MM.1S (cell line): Measurements from ENCODE around the gene ARHGAP28.

Source experiments
- EZH2 ChIP-seq: fragments of 300-600 bp; sonication (generic); optimal IDR thresholded peaks from 2 replicates; pipeline ENCODE3; 2017; ENCODE audit warnings: low read depth, mild to moderate bottlenecking, antibody characterized with exemption, low read length, mixed read lengths
- EZH2phosphoT487 ChIP-seq: fragments of 300-600 bp; sonication (generic); IDR thresholded peaks from 2 replicates; pipeline ENCODE4 v1.6.1; 2018; ENCODE audit warnings: antibody characterized with exemption, low read length
- TF ChIP-seq, protein P1 (sequence below): fragments of 300-600 bp; sonication (generic); IDR thresholded peaks from 2 replicates; pipeline ENCODE4 v1.5.1; 2016; ENCODE audit warnings: antibody characterized with exemption, low read length, mixed read lengths

DNA sequence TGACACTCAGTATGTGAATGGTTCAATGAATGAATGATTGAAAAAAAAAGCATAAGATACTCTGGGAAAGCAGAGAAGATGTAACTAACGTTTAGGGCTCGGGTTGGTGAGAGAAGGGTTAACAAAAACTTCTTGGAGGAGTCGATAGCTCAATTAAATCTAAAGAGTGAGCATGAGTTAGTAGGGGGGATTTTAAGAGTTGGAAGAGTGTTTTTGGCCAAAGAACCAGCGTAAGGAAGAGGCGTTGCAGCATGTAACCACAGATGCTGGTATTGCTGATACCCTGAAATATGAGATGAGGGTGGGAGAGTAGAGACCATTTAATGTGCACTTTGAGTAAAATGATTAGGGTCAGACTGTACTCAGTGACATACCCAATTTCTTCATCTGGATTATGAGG is 14.5 kb downstream of the ARHGAP28 start:
- TF ChIP-seq, protein P1, sequence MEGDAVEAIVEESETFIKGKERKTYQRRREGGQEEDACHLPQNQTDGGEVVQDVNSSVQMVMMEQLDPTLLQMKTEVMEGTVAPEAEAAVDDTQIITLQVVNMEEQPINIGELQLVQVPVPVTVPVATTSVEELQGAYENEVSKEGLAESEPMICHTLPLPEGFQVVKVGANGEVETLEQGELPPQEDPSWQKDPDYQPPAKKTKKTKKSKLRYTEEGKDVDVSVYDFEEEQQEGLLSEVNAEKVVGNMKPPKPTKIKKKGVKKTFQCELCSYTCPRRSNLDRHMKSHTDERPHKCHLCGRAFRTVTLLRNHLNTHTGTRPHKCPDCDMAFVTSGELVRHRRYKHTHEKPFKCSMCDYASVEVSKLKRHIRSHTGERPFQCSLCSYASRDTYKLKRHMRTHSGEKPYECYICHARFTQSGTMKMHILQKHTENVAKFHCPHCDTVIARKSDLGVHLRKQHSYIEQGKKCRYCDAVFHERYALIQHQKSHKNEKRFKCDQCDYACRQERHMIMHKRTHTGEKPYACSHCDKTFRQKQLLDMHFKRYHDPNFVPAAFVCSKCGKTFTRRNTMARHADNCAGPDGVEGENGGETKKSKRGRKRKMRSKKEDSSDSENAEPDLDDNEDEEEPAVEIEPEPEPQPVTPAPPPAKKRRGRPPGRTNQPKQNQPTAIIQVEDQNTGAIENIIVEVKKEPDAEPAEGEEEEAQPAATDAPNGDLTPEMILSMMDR: no peak
- TF ChIP-seq EZH2 (no peak), EZH2phosphoT487 (no peak)
